MV-4-11 (cell line): ENCODE data around the gene PRODH2.

ENCODE experiments used
- DNase-seq: peaks from one replicate; lab custom pipeline; 2025; lab: John Stamatoyannopoulos, UW

PRODH2 gene, protein sequence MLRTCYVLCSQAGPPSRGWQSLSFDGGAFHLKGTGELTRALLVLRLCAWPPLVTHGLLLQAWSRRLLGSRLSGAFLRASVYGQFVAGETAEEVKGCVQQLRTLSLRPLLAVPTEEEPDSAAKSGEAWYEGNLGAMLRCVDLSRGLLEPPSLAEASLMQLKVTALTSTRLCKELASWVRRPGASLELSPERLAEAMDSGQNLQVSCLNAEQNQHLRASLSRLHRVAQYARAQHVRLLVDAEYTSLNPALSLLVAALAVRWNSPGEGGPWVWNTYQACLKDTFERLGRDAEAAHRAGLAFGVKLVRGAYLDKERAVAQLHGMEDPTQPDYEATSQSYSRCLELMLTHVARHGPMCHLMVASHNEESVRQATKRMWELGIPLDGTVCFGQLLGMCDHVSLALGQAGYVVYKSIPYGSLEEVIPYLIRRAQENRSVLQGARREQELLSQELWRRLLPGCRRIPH

DNA sequence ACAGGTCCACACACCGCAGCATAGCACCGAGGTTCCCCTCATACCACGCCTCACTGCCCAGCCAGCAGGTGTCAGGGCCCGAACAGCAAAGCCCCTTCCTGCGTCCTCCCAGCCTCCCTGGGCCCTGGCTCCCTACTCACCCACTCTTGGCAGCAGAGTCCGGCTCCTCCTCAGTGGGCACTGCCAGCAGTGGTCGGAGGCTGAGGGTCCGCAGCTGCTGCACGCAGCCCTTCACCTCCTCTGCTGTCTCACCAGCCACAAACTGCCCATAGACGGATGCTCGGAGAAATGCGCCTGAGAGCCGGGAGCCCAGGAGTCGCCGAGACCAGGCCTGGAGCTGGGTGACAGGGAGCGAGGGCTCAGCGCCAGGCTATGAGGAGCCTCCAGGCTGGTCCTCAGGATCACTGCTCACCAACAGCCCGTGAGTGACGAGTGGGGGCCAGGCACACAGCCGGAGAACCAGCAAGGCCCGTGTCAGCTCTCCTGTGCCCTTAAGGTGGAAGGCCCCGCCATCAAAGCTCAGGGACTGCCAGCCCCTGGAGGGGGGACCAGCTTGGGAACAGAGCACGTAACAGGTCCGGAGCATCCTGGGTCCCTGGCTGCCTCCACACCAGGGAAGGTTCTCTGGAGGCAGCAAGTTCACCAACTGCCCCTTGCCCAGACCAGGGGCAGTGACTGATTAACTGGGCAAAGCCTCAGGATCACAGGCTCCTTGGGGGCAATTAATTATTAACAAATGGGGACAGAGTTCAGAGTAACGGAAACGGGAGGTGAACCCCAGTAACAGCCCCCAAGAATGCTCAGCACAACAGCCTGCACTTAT lies at the start of gene PRODH2:
Gene PRODH2, minus strand, starts transcription at position 626 of the 823 bp plus-strand sequence. Its CDS starts 40 bp downstream, at position 586.
- no peak for DNase-seq

DNA sequence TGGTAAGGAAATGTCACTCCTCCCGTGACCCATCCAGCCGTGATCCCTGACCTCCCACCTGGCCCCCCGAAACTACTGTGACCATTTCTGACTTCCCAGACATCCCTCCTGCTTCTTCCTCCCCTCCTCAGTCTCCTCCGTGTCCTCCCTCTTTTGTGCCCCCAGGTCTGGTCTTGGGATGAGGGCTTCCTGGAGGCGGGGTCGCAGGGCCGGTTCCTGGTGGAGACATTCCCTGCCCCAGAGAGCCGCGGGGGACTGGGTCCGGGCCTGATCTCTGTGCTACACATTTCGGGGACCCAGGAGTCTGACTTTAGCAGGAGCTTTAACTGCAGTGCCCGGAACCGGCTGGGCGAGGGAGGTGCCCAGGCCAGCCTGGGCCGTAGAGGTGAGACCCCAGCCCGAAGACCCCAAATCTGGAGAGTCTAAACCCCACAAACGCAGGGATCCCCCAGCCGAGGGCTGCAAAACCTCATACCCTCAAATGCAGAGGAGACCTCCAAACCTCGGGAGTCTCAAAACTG lies 49.1 kb upstream of the PRODH2 start:
- DNase-seq = no peak

DNA sequence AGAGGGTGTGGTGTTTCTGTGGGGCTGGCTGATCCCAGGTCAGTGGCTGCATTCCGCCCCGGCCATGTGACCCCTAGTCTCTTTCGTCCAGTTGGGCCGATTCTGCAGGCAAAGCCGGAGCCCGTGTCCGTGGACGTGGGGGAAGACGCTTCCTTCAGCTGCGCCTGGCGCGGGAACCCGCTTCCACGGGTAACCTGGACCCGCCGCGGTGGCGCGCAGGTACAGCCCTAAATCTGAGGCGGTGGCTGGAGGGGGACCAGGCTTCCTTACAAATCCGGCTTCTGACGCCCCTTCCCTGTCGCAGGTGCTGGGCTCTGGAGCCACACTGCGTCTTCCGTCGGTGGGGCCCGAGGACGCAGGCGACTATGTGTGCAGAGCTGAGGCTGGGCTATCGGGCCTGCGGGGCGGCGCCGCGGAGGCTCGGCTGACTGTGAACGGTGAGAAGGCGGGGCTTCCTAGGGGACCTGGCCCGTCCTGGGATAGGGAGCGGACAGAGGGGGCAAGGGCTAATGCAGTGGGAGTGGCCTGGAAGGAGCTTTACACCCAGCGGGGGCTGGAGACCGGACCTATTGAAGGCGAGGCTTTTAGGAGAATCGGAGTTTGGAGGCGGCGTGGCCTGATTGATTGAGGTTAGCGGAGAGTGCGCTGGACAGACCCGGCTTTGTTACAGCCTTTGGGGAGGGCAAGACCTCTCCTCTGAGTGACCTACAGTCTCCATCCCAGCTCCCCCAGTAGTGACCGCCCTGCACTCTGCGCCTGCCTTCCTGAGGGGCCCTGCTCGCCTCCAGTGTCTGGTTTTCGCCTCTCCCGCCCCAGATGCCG lies 48.4 kb upstream of the PRODH2 start:
- DNase-seq = no peak

DNA sequence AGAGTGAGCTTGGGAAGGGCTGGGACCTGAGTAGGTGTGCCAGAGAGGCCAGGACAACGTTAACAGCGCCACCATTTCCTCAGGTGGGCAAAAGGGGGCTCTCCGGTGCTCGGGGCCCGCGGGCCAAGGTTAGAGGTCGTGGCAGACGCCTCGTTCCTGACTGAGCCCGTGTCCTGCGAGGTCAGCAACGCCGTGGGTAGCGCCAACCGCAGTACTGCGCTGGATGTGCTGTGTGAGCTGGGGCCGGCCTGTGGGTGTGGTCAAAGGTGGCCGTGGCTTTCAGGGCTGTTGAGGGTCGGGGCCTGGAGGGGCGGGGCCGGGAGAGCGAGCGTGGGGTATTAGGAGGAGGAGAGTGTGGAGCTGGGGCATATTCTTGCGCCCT lies 47.8 kb upstream of the PRODH2 start:
- no peak for DNase-seq

DNA sequence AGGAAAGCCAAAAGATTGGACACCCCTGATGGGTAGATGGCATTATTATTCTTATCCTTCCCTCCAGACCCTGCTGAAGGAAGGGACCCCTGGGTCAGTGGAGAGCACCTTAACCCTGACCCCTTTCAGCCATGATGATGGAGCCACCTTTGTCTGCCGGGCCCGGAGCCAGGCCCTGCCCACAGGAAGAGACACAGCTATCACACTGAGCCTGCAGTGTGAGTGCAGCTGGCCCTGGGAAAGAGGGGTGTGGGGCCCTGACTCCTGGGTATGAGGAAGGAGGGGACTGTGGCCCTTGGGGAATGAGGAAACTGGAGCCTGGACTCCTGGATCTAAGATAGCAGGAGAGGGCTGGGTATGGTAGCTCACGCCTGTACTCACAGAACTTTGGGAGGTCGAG lies 46.8 kb upstream of the PRODH2 start:
- no peak for DNase-seq

DNA sequence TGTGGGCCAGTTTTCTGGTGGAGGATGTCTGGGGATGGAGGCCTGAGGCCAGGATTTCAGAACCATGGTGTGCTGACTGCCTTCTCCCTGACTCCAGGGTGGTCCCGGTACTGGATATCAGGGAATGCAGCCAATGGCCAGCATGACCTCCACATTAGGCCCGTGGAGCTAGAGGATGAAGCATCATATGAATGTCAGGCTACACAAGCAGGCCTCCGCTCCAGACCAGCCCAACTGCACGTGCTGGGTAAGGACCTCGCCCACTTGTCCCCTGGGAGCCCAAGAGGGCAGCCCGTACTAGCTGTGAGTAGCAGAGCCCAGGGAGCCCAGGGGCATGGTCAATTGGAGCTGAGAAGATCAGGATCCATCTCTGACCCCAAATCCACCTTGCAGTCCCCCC lies 45.7 kb upstream of the PRODH2 start:
- DNase-seq = no peak

DNA sequence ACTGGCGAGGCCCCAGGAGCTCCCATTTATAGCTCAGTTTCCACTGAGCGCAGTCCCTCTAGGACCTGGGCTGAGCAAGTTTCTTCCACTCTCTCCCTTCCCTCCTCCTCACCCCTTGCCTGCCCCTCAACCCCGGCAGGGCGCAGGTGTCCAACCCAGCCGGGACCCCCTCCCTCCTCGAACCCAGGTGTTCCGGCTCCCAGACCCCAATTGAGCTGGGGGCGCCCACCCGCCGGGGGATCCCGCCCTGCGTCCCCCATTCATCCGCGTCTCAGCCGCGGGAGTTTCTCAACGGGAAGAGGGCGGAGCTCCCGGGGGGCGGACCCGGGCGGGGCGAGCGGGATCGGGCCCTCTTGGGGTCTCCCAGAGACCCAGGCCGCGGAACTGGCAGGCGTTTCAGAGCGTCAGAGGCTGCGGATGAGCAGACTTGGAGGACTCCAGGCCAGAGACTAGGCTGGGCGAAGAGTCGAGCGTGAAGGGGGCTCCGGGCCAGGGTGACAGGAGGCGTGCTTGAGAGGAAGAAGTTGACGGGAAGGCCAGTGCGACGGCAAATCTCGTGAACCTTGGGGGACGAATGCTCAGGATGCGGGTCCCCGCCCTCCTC lies 44.0 kb upstream of the PRODH2 start, which contains the start of gene KIRREL2:
Gene KIRREL2, plus strand, starts transcription at position 366 of the 604 bp plus-strand sequence. Its CDS starts 209 bp downstream, at position 575.
- peak; percentile 36 for DNase-seq

DNA sequence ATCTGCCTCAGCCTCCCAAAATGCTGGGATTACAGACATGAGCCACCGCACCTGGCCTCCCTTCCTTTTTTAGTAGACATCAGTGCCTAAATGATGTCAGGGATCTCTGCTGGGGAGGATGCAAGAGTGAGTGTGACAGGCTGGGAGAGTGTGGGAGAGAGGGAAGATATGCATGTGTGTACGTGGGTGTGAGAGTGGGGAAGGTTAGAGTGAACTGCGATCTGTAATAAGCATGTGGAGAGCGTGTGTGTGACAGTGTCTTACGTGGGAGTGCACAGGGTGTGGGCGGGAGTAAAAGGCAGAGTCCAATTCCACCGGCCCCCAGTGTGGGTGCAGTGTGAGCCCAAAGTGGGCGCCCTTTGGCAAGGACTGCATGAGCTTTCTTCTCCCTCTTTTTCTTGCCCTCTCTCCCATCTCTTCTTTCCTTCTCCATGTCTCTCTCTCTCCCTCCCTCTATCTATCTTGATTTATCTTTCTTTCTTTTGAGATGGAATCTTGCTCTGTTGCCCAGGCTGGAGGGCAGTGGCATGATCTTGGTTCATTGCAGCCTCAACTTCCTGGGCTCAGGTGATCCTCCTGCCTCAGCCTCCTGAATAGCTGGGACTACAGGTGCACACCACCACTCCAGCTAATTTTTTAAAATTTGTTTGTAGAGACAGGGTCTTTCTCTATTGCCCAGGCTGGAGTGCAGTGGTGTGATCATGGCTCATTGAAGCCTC lies 40.6 kb upstream of the PRODH2 start:
- DNase-seq = no peak

DNA sequence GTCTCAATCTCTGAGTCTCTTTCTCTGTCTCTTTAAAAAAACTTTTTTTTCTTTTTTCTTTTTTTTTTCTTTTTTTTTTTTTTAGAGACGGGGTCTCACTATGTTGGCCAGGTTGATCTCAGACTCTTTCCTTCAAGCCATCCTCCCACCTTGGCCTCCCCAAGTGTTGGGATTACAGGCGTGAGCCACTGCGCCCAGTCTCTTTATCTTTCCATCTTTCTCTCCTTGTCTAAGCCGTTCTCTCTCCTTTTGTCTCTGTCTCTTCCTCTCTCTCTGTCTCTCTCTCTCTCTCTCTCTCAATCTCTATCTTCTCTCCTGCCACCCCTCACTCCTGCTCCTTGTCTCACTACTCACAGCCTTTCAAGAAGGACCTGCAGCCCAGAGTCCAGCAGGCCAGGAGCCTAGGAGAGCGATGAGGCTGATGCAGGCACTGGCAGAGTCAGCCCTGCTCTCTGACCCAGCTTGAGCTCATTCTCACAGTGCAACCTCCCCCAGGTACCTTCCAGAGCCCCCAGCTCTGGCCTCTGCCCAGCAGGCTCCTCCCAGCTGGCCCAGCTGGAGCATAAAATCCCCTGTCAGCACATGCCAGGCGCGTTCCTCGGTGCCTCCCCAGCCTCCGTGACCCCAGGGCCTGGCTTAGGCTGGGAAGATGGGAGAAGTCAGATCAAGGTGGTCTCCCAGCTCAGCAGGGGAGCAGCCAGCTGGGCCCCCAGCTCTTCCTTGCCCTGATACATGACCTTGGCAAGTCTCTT lies 39.6 kb upstream of the PRODH2 start, which contains the start of gene NPHS1:
Gene NPHS1, minus strand, starts transcription at position 476 of the 752 bp plus-strand sequence. CDS start 667 bp downstream, outside the sequence.
- DNase-seq = no peak

DNA sequence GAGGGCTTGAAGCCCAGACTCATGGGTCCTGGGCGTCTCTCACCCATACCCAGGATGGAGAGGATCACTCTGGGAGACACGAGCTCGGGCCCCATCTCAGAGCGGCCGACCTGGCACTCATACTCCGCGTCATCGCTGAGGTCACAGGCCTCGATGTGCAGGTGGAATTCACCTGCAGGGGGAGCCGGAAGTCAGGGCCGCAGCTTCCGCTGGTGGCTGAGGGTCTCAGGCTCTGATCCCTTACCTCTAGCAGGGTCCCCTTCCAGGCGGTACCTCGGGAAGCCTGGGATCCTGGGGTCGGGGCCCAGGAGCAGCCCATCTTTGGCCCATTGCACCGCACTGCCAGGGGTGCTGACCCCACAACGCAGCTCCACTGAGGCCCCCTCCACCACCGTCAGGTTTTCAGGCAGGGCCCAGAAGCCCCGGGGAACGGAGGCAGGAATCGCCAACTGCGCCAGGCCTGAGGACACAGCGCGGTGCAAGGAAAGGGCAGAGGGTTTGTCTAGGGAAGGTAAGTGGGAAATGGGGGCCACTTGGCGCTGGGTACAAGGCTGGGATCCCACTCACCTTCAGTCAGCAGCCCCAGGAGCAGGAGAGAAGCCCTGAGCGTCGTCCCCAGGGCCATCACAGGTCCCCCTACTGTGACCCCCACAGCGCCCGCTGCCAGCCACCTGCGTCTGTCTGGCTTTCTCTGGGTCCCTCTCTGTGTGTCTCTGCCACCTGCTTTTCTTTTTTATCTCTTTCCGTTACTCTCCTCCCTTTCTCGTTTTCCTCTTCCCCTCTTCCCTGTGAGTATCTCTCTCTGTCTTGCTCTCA lies 38.8 kb upstream of the PRODH2 start:
- no peak for DNase-seq

DNA sequence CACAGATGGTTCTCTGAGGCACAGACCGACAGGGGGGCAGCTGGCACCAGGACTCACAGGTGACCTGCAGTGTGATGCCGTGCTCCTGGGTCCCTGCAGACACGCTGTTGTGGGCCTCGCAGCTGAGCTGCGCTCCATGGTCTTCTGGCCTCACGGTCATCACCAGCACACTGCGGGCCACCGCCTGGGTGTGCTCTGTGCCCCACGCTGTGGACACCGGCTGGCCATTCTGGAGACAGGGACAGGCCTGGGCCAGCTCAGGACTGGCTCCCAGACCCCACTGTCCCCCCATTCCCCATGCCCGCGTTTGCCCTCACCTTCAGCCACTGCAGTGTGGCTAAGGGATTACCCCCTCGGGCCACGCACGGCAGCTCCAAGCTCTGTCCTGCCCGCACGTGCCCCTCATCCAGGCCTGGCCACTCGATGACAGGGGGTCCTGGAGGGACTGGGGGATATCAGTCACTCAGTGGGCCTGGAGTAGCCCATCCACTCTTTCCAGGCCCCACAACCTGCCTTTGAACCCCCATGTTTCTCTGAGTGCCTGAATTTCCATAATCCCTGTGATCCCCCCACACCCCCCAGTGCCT lies 36.4 kb upstream of the PRODH2 start:
- no peak for DNase-seq

DNA sequence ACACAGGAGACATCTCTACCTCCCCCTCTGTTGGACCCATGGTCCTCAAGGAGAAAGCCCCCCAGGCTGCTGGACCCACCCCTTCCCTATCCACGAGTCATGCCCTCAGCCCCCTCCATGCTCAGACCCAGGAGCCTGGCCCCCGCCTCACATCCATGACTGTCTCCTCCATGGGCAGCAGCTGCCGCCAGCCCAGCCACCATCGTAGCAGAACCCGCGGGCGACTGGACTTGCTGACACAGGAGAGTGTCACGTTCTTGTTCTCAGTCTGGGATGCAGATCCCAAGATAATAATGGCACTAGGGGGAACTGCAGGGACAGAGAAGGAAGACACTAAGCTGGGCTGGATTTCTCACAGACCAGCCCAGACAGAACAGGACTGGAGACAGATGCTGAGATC lies 35.8 kb upstream of the PRODH2 start:
- no peak for DNase-seq

DNA sequence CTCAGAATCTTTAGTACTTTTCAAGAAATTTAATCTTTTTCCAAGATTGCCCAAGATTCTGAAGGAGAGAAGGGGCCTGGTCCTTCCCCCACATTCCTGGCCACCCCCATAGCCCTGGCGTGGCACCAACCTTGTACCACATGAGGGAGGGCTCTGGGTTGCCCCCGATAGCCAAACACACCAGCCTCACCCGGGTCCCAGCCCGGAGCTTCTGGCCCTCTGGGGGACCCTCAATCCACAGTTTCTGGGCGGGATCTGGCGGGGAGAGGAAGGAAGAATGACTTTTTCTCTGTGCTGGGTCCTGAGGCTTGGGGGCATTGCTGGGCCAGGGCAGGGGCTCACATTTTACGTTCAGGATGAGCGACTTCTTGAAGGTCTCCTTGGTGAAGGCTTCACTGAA lies 35.3 kb upstream of the PRODH2 start:
- DNase-seq = no peak

DNA sequence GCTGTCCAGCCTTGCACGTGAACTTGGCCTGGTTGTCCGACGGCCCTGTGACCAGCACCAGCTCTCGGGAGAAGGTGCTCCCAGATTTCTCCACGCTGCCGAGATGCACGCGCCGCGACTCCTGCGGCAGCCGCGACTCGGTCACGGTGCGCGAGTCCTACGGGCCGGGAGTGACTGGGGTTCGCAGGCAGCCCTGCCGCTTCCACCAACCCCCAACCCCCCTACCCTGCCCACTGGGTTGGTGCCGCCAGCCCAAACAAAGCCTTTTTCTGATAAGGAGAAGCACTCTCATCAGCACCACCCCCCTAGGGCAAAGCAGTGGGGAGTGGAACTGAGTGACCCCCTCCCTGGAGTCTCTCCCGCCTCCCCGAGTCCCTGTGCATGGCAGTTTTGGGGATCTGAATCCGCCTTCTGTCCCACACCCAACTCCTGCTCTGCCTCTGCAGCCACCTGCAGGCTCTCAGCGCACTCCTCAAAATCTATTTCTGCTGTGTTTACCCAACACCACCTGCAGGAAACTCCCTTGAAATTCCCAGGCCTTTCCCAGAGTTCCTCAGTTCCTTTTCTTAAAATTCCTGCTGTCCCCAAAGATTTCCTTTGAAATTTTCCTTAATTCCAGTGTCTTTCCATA lies 33.5 kb upstream of the PRODH2 start:
- no peak for DNase-seq

DNA sequence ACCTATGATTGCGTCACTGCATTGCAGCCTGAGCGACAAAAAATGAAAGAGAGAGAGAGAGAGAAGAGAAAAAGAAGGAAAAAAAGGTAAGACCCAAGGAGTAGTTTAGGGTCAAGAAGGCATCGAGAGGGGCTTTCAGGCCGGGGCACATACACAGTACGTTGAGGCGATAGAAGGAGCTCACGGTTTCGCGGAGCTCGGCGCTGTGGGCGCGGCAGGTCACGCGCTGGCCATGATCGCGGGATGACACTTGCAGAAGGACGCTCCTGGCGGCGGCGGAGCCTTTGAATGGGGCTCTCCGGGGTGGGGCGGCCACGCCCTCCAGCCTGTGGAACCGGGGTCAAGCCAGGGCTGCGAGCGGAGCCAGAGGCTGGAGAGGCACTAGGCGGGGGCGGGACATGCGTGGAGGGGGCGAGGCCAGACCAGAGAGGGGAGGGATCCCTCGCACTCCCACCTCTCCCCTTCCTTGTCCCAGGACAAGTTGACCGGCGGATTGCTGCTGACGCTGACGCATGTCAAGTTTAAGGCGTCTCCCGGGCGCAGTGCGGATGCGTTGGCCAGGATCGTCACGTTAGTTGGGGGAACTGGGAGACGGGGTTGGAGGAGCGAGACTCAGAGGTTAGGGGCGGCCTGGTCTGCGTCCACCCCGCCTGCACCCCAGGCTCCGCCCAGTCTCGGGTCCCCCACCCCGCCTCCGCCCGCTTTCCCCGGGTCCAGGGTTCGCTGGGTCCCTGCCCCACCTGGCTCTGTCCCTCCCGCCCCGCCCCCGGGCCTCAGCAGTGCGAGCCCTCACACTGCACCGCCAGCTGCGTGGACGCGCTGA lies 32.8 kb upstream of the PRODH2 start:
- no peak for DNase-seq

DNA sequence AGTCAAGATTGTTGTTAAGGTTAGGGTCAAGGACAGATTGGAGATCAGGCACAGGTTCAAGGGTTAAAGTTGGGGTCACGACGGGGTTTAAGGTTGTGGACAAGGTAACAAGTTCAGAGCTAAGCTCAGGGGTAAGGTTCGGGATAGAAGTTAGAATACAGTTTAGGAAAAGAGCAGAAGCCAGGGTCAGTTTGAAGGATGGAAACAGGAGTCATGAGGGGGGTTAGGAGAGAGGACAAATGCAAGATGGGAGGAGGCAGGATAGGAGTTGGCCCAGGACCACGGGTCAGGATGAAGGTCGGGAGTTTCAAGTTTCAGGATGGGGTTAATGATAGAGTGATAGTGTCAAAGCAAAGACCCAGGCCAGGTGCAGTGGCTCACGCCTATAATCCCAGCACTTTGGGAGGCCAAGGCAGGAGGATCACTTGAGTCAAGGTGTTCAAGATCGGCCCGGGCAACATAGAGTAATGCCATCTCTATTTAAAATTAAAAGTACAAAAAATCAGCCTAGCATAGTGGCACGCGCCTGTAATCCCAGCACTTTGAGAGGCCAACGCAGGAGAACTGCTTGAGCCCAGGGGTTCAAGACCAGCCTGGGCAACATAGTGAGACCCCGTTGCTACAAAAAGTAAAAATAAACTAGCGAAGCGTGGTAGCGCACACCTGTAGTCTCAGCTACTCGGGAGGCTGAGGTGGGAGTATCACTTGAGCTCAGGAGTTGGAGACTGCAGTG lies 32.0 kb upstream of the PRODH2 start:
- no peak for DNase-seq
